ENCODE measurements around the gene UPK1A.
A peak's percentile ranks its signal among the peaks of the same experiment; 100 is the strongest.
"Not testable (repeated sequence)": the region's sequence is repeated elsewhere in the genome, so short reads cannot be mapped to it uniquely, and the experiment has no call there.

UPK1A gene

GRCh38 chr19:35644987-35645679, 21.2 kb upstream of the UPK1A start:
- peak; percentile 17 for DNase-seq

- no peak for DNase-seq
Measured at GRCh38 chr19:35645680-35646511, 20.4 kb upstream of the UPK1A start.

- peak; percentile 92 for DNase-seq
Measured at GRCh38 chr19:35648017-35648961, 18.0 kb upstream of the UPK1A start, which contains the start of gene COX6B1. COX6B1 (plus strand) TSS chr19:35648323; CDS start chr19:35651244, 2,921 bp downstream.

- DNase-seq: no peak
Measured at GRCh38 chr19:35650581-35650980, 15.7 kb upstream of the UPK1A start.

GRCh38 chr19:35654828-35655227, 11.5 kb upstream of the UPK1A start:
- not testable (repeated sequence) for DNase-seq

- DNase-seq: no peak
Measured at GRCh38 chr19:35655600-35655999, 10.7 kb upstream of the UPK1A start.

DNA sequence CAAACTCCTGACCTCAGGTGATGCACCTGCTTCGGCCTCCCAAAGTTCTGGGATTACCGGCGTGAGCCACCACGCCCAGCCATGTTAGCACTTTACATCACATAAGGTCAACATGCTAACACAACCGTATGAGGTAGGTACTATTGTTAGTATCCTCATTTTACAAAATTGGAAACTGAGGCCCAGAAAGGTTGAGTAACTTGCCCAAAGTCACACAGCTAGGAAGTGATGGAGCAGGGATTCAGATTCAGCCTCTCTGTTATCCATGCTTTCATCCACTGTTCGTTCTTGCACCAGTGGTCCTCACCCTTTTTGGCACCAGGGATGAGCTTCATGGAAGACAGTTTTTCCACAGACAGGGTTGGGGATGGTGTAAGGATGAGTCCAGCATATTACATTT, 9.6 kb upstream of the UPK1A start:
- DNase-seq: no peak

DNA sequence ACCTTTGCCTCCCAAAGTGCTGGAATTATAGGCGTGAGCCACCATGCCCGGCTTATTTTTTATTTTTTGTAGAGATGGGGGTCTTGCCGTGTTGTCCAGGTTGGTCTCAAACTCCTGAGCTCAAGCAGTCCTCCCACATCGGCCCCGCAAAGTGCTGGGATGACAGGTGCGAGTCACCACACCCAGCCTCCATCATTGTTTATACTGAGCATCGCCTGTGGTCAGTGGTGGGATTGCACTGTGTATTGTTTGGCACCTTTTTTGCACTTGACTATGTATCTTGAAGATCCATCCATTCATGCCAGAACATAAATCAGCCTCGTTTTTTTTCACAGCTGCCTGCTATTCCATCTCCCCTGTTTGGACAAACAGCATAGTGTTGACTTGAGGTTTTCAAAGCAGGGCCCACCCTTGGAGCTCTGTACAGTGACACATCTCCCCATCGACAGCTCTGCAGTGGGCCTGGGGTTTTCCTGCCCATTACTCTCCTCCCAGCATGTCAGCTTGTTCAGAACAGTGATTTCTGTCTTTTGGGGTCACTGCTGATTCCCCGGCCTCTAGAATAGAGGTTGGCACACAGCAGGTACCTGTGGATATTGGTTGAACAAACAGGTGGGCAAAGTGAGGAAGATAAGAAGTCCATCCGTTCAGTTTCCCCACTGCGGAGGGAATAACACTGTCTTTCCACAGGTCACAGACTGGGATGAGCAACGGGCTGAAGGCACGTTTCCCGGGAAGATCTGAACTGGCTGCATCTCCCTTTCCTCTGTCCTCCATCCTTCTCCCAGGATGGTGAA, 8.2 kb upstream of the UPK1A start:
- no peak for DNase-seq

- no peak for DNase-seq
Measured at GRCh38 chr19:35661995-35662340, 4.3 kb upstream of the UPK1A start.

DNA sequence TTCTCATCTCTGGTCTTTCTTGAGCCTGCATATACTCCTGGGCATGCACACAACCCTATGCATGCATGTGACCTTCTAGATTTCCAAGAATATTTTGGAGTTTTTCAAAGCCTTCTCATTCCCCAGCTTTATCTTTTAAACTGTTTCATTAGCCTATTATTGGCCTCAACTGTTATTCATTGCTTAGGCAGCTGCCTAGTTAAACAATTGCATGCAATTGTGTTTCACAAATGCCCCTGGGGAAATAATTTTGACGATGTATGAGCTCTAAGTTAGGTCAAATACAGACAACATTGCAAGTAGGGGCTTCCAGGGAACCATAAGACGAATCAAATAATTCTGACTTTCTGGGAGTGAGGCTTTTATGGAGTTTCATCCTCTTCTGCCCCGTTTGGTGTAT, 2.3 kb upstream of the UPK1A start:
- DNase-seq: no peak

GRCh38 chr19:35665157-35665556, 1.2 kb upstream of the UPK1A start:
- DNase-seq: no peak

GRCh38 chr19:35665604-35666003, 713 bp upstream of the UPK1A start:
- no peak for DNase-seq

- no peak for DNase-seq
Measured at GRCh38 chr19:35669566-35669965, 3.2 kb downstream of the UPK1A start.

- no peak for DNase-seq
Measured at GRCh38 chr19:35669974-35670373, 3.7 kb downstream of the UPK1A start.

GRCh38 chr19:35670686-35671085, 4.4 kb downstream of the UPK1A start:
- DNase-seq: no peak

- DNase-seq: no peak
Measured at GRCh38 chr19:35671818-35672217, 5.5 kb downstream of the UPK1A start.

- no peak for DNase-seq
Measured at GRCh38 chr19:35673121-35673804, 6.9 kb downstream of the UPK1A start.

DNA sequence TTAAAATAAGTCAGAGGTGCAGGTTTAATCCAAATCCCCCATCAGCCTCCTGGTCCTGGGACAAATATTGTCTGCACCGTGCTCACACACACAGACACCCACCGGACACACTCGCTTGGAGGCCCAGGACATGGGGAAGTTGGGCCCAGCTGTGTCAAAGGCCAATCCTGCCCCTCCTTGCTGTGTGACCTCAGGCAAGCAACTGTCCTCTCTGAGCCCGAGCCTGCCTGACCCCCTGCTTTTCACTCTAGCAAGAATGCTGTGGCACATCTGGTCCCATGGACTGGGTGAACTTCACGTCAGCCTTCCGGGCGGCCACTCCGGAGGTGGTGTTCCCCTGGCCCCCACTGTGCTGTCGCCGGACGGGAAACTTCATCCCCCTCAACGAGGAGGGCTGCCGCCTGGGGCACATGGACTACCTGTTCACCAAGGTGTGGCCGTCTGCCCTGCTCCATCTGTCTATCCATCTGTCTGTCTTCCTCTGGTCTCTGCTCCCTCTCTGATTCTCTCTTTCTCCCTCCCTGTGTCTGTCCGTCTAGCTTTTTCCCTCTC, 9.3 kb downstream of the UPK1A start:
- no peak for DNase-seq

DNA sequence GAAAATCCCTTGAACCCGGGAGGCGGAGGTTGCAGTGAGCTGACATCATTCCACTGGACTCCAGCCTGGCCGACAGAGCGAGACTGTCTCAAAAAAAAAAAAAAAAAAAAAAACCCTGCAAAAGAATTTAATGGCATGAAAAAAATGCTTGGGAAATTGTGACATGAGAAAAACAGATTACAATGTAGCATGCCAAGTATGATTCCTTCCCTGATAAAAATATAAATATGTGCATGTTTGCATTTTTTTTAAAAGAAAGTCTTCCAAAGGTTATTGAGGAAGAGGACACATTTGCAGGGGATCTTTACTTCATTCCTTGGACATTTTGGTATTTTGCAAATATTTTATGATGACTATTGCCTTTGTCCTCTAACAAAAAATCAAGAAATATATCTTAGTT, 23.5 kb downstream of the UPK1A start:
- no peak for DNase-seq

GRCh38 chr19:35691106-35691505, 24.8 kb downstream of the UPK1A start:
- not testable (repeated sequence) for DNase-seq

DNA sequence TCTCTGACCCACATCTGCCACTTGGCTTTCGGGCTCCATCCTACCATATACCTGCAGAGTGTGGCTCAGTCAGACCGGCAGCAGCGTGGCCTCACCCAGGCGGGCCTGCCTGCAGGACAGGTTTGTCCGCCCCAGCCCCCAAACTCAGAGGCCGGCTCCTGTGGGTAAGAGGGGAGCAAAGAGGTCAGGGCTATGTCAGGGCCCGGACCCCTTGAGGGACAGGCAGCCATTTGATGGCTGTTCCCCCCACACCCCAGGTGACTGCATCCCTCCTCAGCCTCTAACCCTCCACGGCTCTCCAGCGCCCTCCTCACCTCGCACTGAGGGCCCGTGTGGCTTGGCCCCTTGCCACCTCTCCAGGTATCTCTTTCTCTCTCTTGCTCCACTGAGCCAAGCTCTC, 25.7 kb downstream of the UPK1A start:
- no peak for DNase-seq

Data from NCI-H1092 treated with DMSO at 0.1 percent for 48 hours (cell line).